HG02970 (cell line): ENCODE results near the gene STRIP1.

Experiments used
- ATAC-seq: cut with Tn5 transposase; IDR thresholded peaks from one replicate; pipeline ENCODE4 v1.9.1; 2021; ENCODE audit warnings: mild to moderate bottlenecking, moderate library complexity, moderate number of reproducible peaks; ENCODE audit not compliant: unreplicated experiment, low FRiP score

Gene STRIP1

GRCh38 chr1:110034451-110035235 is at the start of gene STRIP1:
Gene STRIP1 (plus strand): TSS chr1:110034624. CDS start chr1:110034638, 14 bp downstream.
- ATAC-seq, result peak; percentile 85

GRCh38 chr1:109985247-109986053 is 49.0 kb upstream of the STRIP1 start:
- ATAC-seq, result no peak

GRCh38 chr1:109986054-109986444 is 48.4 kb upstream of the STRIP1 start:
- ATAC-seq, result no peak

- no peak for ATAC-seq
Measured at GRCh38 chr1:109988349-109988914, 46.0 kb upstream of the STRIP1 start.

GRCh38 chr1:109989506-109990301 is 44.7 kb upstream of the STRIP1 start:
- ATAC-seq, result no peak

- ATAC-seq, result no peak
Measured at GRCh38 chr1:109990302-109990653, 44.1 kb upstream of the STRIP1 start.

- ATAC-seq, result no peak
Measured at GRCh38 chr1:109991400-109991925, 43.0 kb upstream of the STRIP1 start.

- ATAC-seq, result no peak
Measured at GRCh38 chr1:109993885-109994284, 40.5 kb upstream of the STRIP1 start.

- ATAC-seq, result no peak
Measured at GRCh38 chr1:109994654-109995053, 39.8 kb upstream of the STRIP1 start.

GRCh38 chr1:109995536-109995935 is 38.9 kb upstream of the STRIP1 start:
- ATAC-seq, result no peak

GRCh38 chr1:109996476-109996875 is 37.9 kb upstream of the STRIP1 start:
- no peak for ATAC-seq

- ATAC-seq, result no peak
Measured at GRCh38 chr1:109997204-109997866, 37.1 kb upstream of the STRIP1 start.

- no peak for ATAC-seq
Measured at GRCh38 chr1:109997867-109998229, 36.6 kb upstream of the STRIP1 start.

GRCh38 chr1:110002695-110003094 is 31.7 kb upstream of the STRIP1 start:
- no peak for ATAC-seq

- ATAC-seq, result peak; percentile 56
Measured at GRCh38 chr1:110003747-110004428, 30.5 kb upstream of the STRIP1 start.

GRCh38 chr1:110004583-110004982 is 29.8 kb upstream of the STRIP1 start:
- ATAC-seq, result no peak

GRCh38 chr1:110005971-110006370 is 28.5 kb upstream of the STRIP1 start:
- ATAC-seq, result no peak

GRCh38 chr1:110006516-110006915 is 27.9 kb upstream of the STRIP1 start:
- no peak for ATAC-seq

GRCh38 chr1:110007046-110007830 is 27.2 kb upstream of the STRIP1 start:
- no peak for ATAC-seq
